Panc1 (cell line): ENCODE measurements around the gene HUNK. TPM values are rescaled to one million over a fixed set of nuclear protein-coding genes. Genes with fewer than 3 reads are reported as not detected.

Experiments used
- ATAC-seq: fragments of 200-7000 bp; cut with Tn5 transposase; 2 replicates; pipeline ENCODE4 v1.9.1; 2020; ENCODE audit warnings: mild to moderate bottlenecking, moderate library complexity
- BruUV-seq: library from RNA; stranded (reverse); fragments of 400-500 nt; replicated peaks from 2 replicates; lab custom pipeline; 2021; lab: Mats Ljungman, UMichigan
- CTCF ChIA-PET: fragments of 300-600 bp; sonication (Branson Sonifier 250); formaldehyde crosslinking; loops from one replicate; lab custom pipeline; 2022; ENCODE audit warnings: antibody characterized with exemption; lab: Charles Lee
- POLR2A ChIA-PET: fragments of 300-600 bp; sonication (Branson Sonifier 250); formaldehyde crosslinking; loops from one replicate; lab custom pipeline; 2022; ENCODE audit warnings: antibody characterized with exemption; lab: Charles Lee
- DNase-seq: peaks from one replicate; pipeline ENCODE4 v3.0.0-alpha.2; 2010; ENCODE audit warnings: low read depth, low spot score
- H3K27ac ChIP-seq: 2 replicates; pipeline ENCODE4 v1.5.1; 2011; ENCODE audit warnings: mild to moderate bottlenecking, low read length, inconsistent platforms
- H3K27me3 ChIP-seq: fragments of 200-500 bp; sonication (Bioruptor generic); 2 replicates; pipeline ENCODE4 v1.6.0; 2014; ENCODE audit warnings: low read length, inconsistent platforms; ENCODE audit not compliant: control insufficient read depth, insufficient read depth
- H3K36me3 ChIP-seq: fragments of 200-500 bp; sonication (Bioruptor generic); 2 replicates; pipeline ENCODE4 v1.5.1; 2014; ENCODE audit warnings: inconsistent platforms, mild to moderate bottlenecking, low read length, moderate library complexity; ENCODE audit not compliant: control insufficient read depth, insufficient read depth
- H3K4me1 ChIP-seq: 2 replicates; pipeline ENCODE4 v1.5.1; 2011; ENCODE audit warnings: inconsistent platforms, mild to moderate bottlenecking, low read length, moderate library complexity; ENCODE audit not compliant: control insufficient read depth, insufficient read depth
- H3K4me3 ChIP-seq, 2 experiments: 2 replicates each; pipeline ENCODE4 v1.5.1; 2011 to 2012; ENCODE audit warnings: low read depth in 2 of 2, low read length in 2 of 2, mild to moderate bottlenecking in 2 of 2, inconsistent platforms in 1 of 2, moderate library complexity in 1 of 2
- H3K9me3 ChIP-seq: fragments of 200-500 bp; sonication (Bioruptor generic); 2 replicates; pipeline ENCODE4 v1.5.1; 2014; ENCODE audit warnings: low read depth, mild to moderate bottlenecking, inconsistent platforms, low read length, moderate library complexity; ENCODE audit not compliant: control insufficient read depth, insufficient read depth
- POLR2AphosphoS5 ChIP-seq: IDR thresholded peaks from 2 replicates; pipeline ENCODE4 v1.6.1; 2012; ENCODE audit warnings: mild to moderate bottlenecking, low read depth, low read length, moderate library complexity
- REST ChIP-seq, 2 experiments: IDR thresholded peaks; 2 replicates each; pipeline ENCODE4 v1.6.1; 2011 to 2012; ENCODE audit warnings: low read depth in 2 of 2, control low read depth in 1 of 2, low read length in 1 of 2, mild to moderate bottlenecking in 1 of 2, moderate library complexity in 1 of 2; ENCODE audit not compliant: insufficient read depth in 1 of 2
- SIN3A ChIP-seq: IDR thresholded peaks from 2 replicates; pipeline ENCODE4 v1.6.1; 2012; ENCODE audit warnings: low read depth, mild to moderate bottlenecking, low read length, moderate library complexity, borderline replicate concordance; ENCODE audit not compliant: insufficient read depth
- TCF7L2 ChIP-seq: IDR thresholded peaks from 2 replicates; pipeline ENCODE4 v1.6.1; 2011; ENCODE audit warnings: mild to moderate bottlenecking, low read depth, low read length, inconsistent platforms
- in situ Hi-C: cut with HindIII; loops from 2 replicates; pipeline ENCODE4 v1.10.0; 2016; ENCODE audit warnings: low sequenced_read_pairs, low pct_unique_long_range_greater_than_20kb
- intact Hi-C: fragments of 100-400 bp; cut with micrococcal nuclease; formaldehyde crosslinking; loops from one replicate; pipeline ENCODE4 v1.10.0; 2022; ENCODE audit not compliant: unreplicated experiment
- total RNA-seq: library from RNA; stranded (reverse); gene quantifications from one replicate; pipeline ENCODE4 v1.2.1, GENCODE V29; 2021; ENCODE audit not compliant: unreplicated experiment
- TF ChIP-seq, protein P1 (sequence below): fragments of 450-650 bp; IDR thresholded peaks from 2 replicates; pipeline ENCODE4 v1.5.1; 2017; ENCODE audit warnings: mild to moderate bottlenecking

The HUNK gene
- total RNA-seq, 1 experiment from 2014 or later = 0.05 TPM

DNA sequence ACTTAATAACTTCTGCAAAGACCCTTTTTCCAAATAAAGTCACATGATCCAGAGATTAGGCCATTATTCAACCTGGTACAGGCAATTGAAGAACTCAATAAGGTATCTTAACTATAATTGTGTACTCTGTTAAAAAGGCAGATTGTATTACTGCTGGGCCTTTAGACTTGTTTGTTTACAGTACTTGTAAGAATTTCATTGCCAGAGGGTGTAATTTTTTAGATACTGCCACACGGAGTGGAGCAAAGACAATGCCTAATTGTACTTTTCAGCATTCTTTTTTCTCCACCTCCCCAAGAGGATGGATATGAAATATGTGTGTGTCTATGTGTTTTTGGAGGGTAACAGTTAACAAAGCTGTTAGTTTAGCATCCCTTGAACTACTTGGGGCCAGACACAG, 47.5 kb downstream of the HUNK start:
- no TSS peak for BruUV-seq
- ChIA-PET POLR2A (no interaction called here), CTCF (no interaction called here)
- no peak overlapping the region for H3K4me3 ChIP-seq
- H3K9me3 ChIP-seq = no peaks in the 10 kb centered on the region
- DNase-seq (no peak), ATAC-seq (no peak)
- H3K27me3 ChIP-seq = 0 out of 2 replicates have a peak, but pooled peaks cover 2% of the 10 kb centered on the region
- no peaks in the 10 kb centered on the region for H3K4me1 ChIP-seq
- intact Hi-C loops (no loop called here), in situ Hi-C loops (no loop called here)
- TF ChIP-seq, protein P1, sequence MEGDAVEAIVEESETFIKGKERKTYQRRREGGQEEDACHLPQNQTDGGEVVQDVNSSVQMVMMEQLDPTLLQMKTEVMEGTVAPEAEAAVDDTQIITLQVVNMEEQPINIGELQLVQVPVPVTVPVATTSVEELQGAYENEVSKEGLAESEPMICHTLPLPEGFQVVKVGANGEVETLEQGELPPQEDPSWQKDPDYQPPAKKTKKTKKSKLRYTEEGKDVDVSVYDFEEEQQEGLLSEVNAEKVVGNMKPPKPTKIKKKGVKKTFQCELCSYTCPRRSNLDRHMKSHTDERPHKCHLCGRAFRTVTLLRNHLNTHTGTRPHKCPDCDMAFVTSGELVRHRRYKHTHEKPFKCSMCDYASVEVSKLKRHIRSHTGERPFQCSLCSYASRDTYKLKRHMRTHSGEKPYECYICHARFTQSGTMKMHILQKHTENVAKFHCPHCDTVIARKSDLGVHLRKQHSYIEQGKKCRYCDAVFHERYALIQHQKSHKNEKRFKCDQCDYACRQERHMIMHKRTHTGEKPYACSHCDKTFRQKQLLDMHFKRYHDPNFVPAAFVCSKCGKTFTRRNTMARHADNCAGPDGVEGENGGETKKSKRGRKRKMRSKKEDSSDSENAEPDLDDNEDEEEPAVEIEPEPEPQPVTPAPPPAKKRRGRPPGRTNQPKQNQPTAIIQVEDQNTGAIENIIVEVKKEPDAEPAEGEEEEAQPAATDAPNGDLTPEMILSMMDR = no peak
- TF ChIP-seq SIN3A (no peak), POLR2AphosphoS5 (no peak), TCF7L2 (no peak), REST (IDR thresholded peaks at IDR 0.05; ENCODE audit: insufficient read depth in 1 of 2, low read depth in 2 of 2, low read length in 1 of 2) (no peak)
- no peak overlapping the region for H3K27ac ChIP-seq
- no peaks in the 10 kb centered on the region for H3K36me3 ChIP-seq

- H3K36me3 ChIP-seq = no peaks in the 10 kb centered on the region
- DNase-seq (no peak), ATAC-seq (no peak)
- no peak overlapping the region for H3K4me3 ChIP-seq
- intact Hi-C loops = no loop called here
- no peak for TF ChIP-seq REST (IDR thresholded peaks at IDR 0.05; ENCODE audit: insufficient read depth in 1 of 2, low read depth in 2 of 2, low read length in 1 of 2)
- in situ Hi-C loops = no loop called here
- no peak overlapping the region for H3K27ac ChIP-seq
- no TSS peak for BruUV-seq
- 0 out of 2 replicates have a peak, but pooled peaks cover 2% of the 10 kb centered on the region for H3K27me3 ChIP-seq
- H3K9me3 ChIP-seq = no peaks in the 10 kb centered on the region
- H3K4me1 ChIP-seq = no peaks in the 10 kb centered on the region
- CTCF ChIA-PET = no interaction called here
- POLR2A ChIA-PET = no interaction called here
Observed at GRCh38 chr21:31921079-31921478, 48.3 kb downstream of the HUNK start.
